Measurements from ENCODE around the gene SLIT1. TPM values are rescaled to one million over a fixed set of nuclear protein-coding genes. Genes with fewer than 3 reads are reported as not detected.

Gene SLIT1
- total RNA-seq, 4 donors from 2014 or later = under 0.01 to 0.78 (median 0.15) TPM

GRCh38 chr10:97128516-97129154 lies 57.1 kb downstream of the SLIT1 start:
- TF ChIP-seq CTCF (IDR thresholded peaks at IDR 0.05) = no peak
- no peak for TF ChIP-seq POLR2A (IDR thresholded peaks at IDR 0.05)
- Histone ChIP-seq H3K27me3 (no peaks in the 10 kb centered on the region), H3K4me3 (replicated peaks in 1 of 3) (no peak overlapping the region), H3K4me1 (no peaks in the 10 kb centered on the region), H3K36me3 (no peaks in the 10 kb centered on the region), H3K9me3 (no peaks in the 10 kb centered on the region), H3K27ac (no peak overlapping the region)
- WGBS, 2 donors = 62 to 70% methylated on average over 12 of the region's 12 CpGs
- intact Hi-C loops (cut with DNase I) = no loop called here
- no peak for DNase-seq

- Histone ChIP-seq H3K36me3 (no peaks in the 10 kb centered on the region), H3K4me1 (no peaks in the 10 kb centered on the region), H3K4me3 (replicated peaks in 1 of 3) (no peak overlapping the region), H3K27ac (no peak overlapping the region), H3K9me3 (no peaks in the 10 kb centered on the region), H3K27me3 (no peaks in the 10 kb centered on the region)
- 74% methylated on average over 11 of the region's 11 CpGs for WGBS, 2 donors
- DNase-seq = no peak
- intact Hi-C loops (cut with DNase I) = no loop called here
- TF ChIP-seq POLR2A (IDR thresholded peaks at IDR 0.05) = no peak
Observed at GRCh38 chr10:97128039-97128492, 57.7 kb downstream of the SLIT1 start.

GRCh38 chr10:97127509-97127908 lies 58.2 kb downstream of the SLIT1 start:
- 82 to 85% methylated on average over 4 to 7 of the region's 7 CpGs for WGBS, 2 donors
- intact Hi-C loops (cut with DNase I) = no loop called here

GRCh38 chr10:97124211-97124610 lies 61.5 kb downstream of the SLIT1 start:
- Histone ChIP-seq H3K4me3 (replicated peaks in 1 of 3) (no peak overlapping the region), H3K27me3 (no peaks in the 10 kb centered on the region), H3K27ac (no peak overlapping the region), H3K4me1 (no peaks in the 10 kb centered on the region), H3K36me3 (no peaks in the 10 kb centered on the region), H3K9me3 (no peaks in the 10 kb centered on the region)
- 64 to 68% methylated on average over 4 to 5 of the region's 5 CpGs for WGBS, 2 donors
- DNase-seq = no peak
- no peak for TF ChIP-seq POLR2A (IDR thresholded peaks at IDR 0.05)
- TF ChIP-seq CTCF (IDR thresholded peaks at IDR 0.05) = no peak
- intact Hi-C loops (cut with DNase I) = no loop called here

More at GRCh38 chr10:97127509-97127908, 58.2 kb downstream of the SLIT1 start:
- TF ChIP-seq CTCF (IDR thresholded peaks at IDR 0.05) = no peak
- no peak for TF ChIP-seq POLR2A (IDR thresholded peaks at IDR 0.05)
- H3K27ac ChIP-seq = no peak overlapping the region
- no peaks in the 10 kb centered on the region for H3K36me3 ChIP-seq
- no peak overlapping the region for H3K4me3 ChIP-seq (replicated peaks in 1 of 3)
- no peaks in the 10 kb centered on the region for H3K4me1 ChIP-seq
- H3K27me3 ChIP-seq = no peaks in the 10 kb centered on the region
- H3K9me3 ChIP-seq = no peaks in the 10 kb centered on the region
- no peak for DNase-seq

GRCh38 chr10:97123765-97124164 lies 62.0 kb downstream of the SLIT1 start:
- no peaks in the 10 kb centered on the region for H3K27me3 ChIP-seq
- WGBS, 2 donors = 53 to 57% methylated on average over 5 of the region's 5 CpGs
- intact Hi-C loops (cut with DNase I) = no loop called here
- no peak overlapping the region for H3K27ac ChIP-seq
- no peaks in the 10 kb centered on the region for H3K36me3 ChIP-seq
- H3K4me3 ChIP-seq (replicated peaks in 1 of 3) = no peak overlapping the region
- H3K9me3 ChIP-seq = no peaks in the 10 kb centered on the region
- no peak for TF ChIP-seq CTCF (IDR thresholded peaks at IDR 0.05)
- no peak for TF ChIP-seq POLR2A (IDR thresholded peaks at IDR 0.05)
- no peaks in the 10 kb centered on the region for H3K4me1 ChIP-seq
- DNase-seq = no peak

All from thyroid gland (tissue), 4 donors.